ENCODE measurements around the gene PIK3R2. TPM values are rescaled to one million over a fixed set of nuclear protein-coding genes. Genes with fewer than 3 reads are reported as not detected.

PIK3R2 gene
- polyA plus RNA-seq, 1 donor (not counting 4 experiments of a cell fraction or from before 2014, with no cell fraction given) = 13.9 TPM

DNA sequence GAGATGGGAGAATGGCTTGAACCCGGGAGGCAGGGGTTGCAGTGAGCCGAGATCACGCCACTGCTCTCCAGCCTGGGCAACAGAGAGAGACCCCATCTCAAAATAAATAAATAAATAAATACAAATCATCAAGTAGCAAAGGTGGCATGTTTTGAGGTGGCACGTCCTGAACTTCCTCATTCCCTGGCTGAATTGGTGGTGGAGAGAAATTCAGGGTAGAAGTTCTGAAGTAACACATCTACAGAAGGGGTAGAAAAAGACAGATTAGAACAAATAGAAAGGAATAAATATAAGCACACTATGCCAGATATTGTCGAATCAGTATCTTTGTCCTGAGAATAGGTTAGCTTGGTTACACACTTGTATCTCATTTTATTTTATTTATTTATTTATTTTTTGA, 27.0 kb downstream of the PIK3R2 start:
- Histone ChIP-seq H3K9me3 (ENCODE audit: control insufficient read depth, low read depth, low read length) (no peaks in the 10 kb centered on the region), H3K4me1 (ENCODE audit: control insufficient read depth, extremely low read depth, insufficient read depth, low read length) (no peaks in the 10 kb centered on the region), H3K36me3 (ENCODE audit: control insufficient read depth in 2 of 2, extremely low read depth in 1 of 2, insufficient read depth in 2 of 2, low read length in 2 of 2) (no peaks in the 10 kb centered on the region), H2AFZ (ENCODE audit: control insufficient read depth, low read length) (no peak overlapping the region), H3K79me2 (ENCODE audit: control insufficient read depth, insufficient read depth, low read length) (no peaks in the 10 kb centered on the region), H3K9me1 (ENCODE audit: control insufficient read depth, extremely low read depth, insufficient read depth, low read length) (no peaks in the 10 kb centered on the region), H3K4me2 (ENCODE audit: control insufficient read depth, extremely low read depth, insufficient read depth, low read depth, low read length) (no peak overlapping the region), H4K20me1 (ENCODE audit: control insufficient read depth, extremely low read depth, insufficient read depth, low read length) (no peaks in the 10 kb centered on the region), H3K27ac (ENCODE audit: control insufficient read depth, insufficient read depth, low read length) (no peak overlapping the region), H3K4me3 (ENCODE audit: control insufficient read depth in 2 of 3, extremely low read depth in 1 of 3, insufficient read depth in 2 of 3, low read depth in 1 of 3, low read length in 3 of 3) (no peak overlapping the region), H3K27me3 (ENCODE audit: control insufficient read depth, extremely low read depth, insufficient read depth, low read length) (no peaks in the 10 kb centered on the region), H3K9ac (ENCODE audit: control insufficient read depth, extremely low read depth, insufficient read depth, low read length) (no peak overlapping the region)
- TF ChIP-seq EZH2 (IDR thresholded peaks at IDR 0.05; ENCODE audit: low read length) = no peak
- TF ChIP-seq, protein P1, sequence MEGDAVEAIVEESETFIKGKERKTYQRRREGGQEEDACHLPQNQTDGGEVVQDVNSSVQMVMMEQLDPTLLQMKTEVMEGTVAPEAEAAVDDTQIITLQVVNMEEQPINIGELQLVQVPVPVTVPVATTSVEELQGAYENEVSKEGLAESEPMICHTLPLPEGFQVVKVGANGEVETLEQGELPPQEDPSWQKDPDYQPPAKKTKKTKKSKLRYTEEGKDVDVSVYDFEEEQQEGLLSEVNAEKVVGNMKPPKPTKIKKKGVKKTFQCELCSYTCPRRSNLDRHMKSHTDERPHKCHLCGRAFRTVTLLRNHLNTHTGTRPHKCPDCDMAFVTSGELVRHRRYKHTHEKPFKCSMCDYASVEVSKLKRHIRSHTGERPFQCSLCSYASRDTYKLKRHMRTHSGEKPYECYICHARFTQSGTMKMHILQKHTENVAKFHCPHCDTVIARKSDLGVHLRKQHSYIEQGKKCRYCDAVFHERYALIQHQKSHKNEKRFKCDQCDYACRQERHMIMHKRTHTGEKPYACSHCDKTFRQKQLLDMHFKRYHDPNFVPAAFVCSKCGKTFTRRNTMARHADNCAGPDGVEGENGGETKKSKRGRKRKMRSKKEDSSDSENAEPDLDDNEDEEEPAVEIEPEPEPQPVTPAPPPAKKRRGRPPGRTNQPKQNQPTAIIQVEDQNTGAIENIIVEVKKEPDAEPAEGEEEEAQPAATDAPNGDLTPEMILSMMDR (optimal IDR thresholded peaks at IDR 0.05 in 1 of 3, IDR thresholded peaks at IDR 0.05 in 1 of 3, conservative IDR thresholded peaks at IDR 0.05 in 1 of 3; ENCODE audit: extremely low read depth in 1 of 3, insufficient read depth in 2 of 3, low read length in 3 of 3) = no peak
- FAIRE-seq = no peak
- DNase-seq (ENCODE audit: low read depth, low spot score) = no peak
- dilution Hi-C loops (cut with MboI; ENCODE audit: extremely low pct_ligation_motif_present, low sequenced_read_pairs) = no loop called here

DNA sequence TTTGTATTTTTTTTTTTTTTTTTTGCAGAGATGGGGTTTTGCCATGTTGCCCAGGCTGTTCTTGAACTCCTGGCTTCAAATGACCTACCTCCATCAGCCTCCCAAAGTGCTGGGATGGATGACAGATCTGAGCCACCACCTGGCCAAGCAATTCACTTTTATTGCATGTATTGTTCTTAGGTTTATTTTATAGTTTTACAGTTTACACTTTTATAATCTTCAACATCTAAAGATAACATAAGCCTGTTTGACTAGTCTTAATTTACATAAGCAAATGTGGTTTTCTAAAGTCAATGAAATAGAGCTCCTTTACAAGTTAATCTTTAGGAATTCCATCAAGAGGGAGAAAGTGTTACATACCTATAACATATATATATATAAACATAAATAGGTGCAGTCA, 30.6 kb downstream of the PIK3R2 start:
- no peaks in the 10 kb centered on the region for H3K4me1 ChIP-seq (ENCODE audit: control insufficient read depth, extremely low read depth, insufficient read depth, low read length)
- no peaks in the 10 kb centered on the region for H3K9me3 ChIP-seq (ENCODE audit: control insufficient read depth, low read depth, low read length)
- H2AFZ ChIP-seq (ENCODE audit: control insufficient read depth, low read length) = no peak overlapping the region
- H3K36me3 ChIP-seq (ENCODE audit: control insufficient read depth in 2 of 2, extremely low read depth in 1 of 2, insufficient read depth in 2 of 2, low read length in 2 of 2) = no peaks in the 10 kb centered on the region
- no peak for DNase-seq (ENCODE audit: low read depth, low spot score)
- no peak for FAIRE-seq
- H3K4me3 ChIP-seq (ENCODE audit: control insufficient read depth in 2 of 3, extremely low read depth in 1 of 3, insufficient read depth in 2 of 3, low read depth in 1 of 3, low read length in 3 of 3) = no peak overlapping the region
- H3K9ac ChIP-seq (ENCODE audit: control insufficient read depth, extremely low read depth, insufficient read depth, low read length) = no peak overlapping the region
- H3K27ac ChIP-seq (ENCODE audit: control insufficient read depth, insufficient read depth, low read length) = no peak overlapping the region
- no peak overlapping the region for H3K4me2 ChIP-seq (ENCODE audit: control insufficient read depth, extremely low read depth, insufficient read depth, low read depth, low read length)
- H3K79me2 ChIP-seq (ENCODE audit: control insufficient read depth, insufficient read depth, low read length) = no peaks in the 10 kb centered on the region
- dilution Hi-C loops (cut with MboI; ENCODE audit: extremely low pct_ligation_motif_present, low sequenced_read_pairs) = no loop called here
- H4K20me1 ChIP-seq (ENCODE audit: control insufficient read depth, extremely low read depth, insufficient read depth, low read length) = no peaks in the 10 kb centered on the region
- no peaks in the 10 kb centered on the region for H3K9me1 ChIP-seq (ENCODE audit: control insufficient read depth, extremely low read depth, insufficient read depth, low read length)
- H3K27me3 ChIP-seq (ENCODE audit: control insufficient read depth, extremely low read depth, insufficient read depth, low read length) = no peaks in the 10 kb centered on the region
- TF ChIP-seq, protein P1 (optimal IDR thresholded peaks at IDR 0.05 in 1 of 3, IDR thresholded peaks at IDR 0.05 in 1 of 3, conservative IDR thresholded peaks at IDR 0.05 in 1 of 3; ENCODE audit: extremely low read depth in 1 of 3, insufficient read depth in 2 of 3, low read length in 3 of 3) = no peak
- TF ChIP-seq EZH2 (IDR thresholded peaks at IDR 0.05; ENCODE audit: low read length) = no peak

Data from keratinocyte (primary cell).